Pancreas (tissue), 10 donors: ENCODE measurements around the gene DNAH17. TPM values are rescaled to one million over a fixed set of nuclear protein-coding genes. Genes with fewer than 3 reads are reported as not detected.

ENCODE experiments used
- ATAC-seq, 4 donors: fragments of 200-7000 bp; cut with Tn5 transposase; one replicate each; pipeline versions ENCODE4 v1.8.0 to v1.9.1; 2020; ENCODE audit warnings: mild to moderate bottlenecking in 4 of 4, moderate library complexity in 4 of 4
- DNase-seq, 6 donors: peaks; one replicate each; pipeline ENCODE4 v3.0.0-alpha.2; 2020
- FAIRE-seq: peaks from 2 replicates; lab custom pipeline; 2012; peaks lifted over from hg19 to GRCh38; lab: Jason Lieb, UNC
- H3K27ac ChIP-seq, 4 donors: fragments of 200-600 bp; sonication (generic); 1 replicate in 3 of 4; 2 replicates in 1 of 4; pipeline versions ENCODE4 v1.5.0 to v1.8.0; 2020
- H3K27me3 ChIP-seq, 4 donors: fragments of 200-600 bp; one replicate each; pipeline ENCODE4 v1.8.0; 2021
- H3K36me3 ChIP-seq, 3 donors: fragments of 200-600 bp; sonication (generic) in 1 of 3; one replicate each; pipeline versions ENCODE4 v1.5.0 to v1.8.0; 2020 to 2021
- H3K4me1 ChIP-seq, 3 donors: fragments of 200-600 bp; one replicate each; pipeline ENCODE4 v1.8.0; 2021
- H3K4me3 ChIP-seq, 4 donors: fragments of 200-600 bp; sonication (generic) in 2 of 4; one replicate each; pipeline versions ENCODE4 v1.5.0 to v1.8.0; 2020 to 2021
- H3K9me3 ChIP-seq, 4 donors: fragments of 200-600 bp; one replicate each; pipeline ENCODE4 v1.8.0; 2021
- WGBS, 2 donors: extraction: QIAGEN DNeasy Blood & Tissue Kit; methylation state at CpG; one replicate each; pipeline ENCODE4 v1.1.7; 2013; 5-methylcytosine and 5-hydroxymethylcytosine counted together
- intact Hi-C, 3 donors: fragments of 100-400 bp; cut with DNase I; formaldehyde crosslinking; loops; one replicate each; pipeline versions ENCODE4 v1.11.1 to v1.14.2; 2022
- polyA plus RNA-seq, 2 donors: library from polyadenylated mRNA; stranded (reverse); fragments of 200-250 nt; gene quantifications; one replicate each; pipeline ENCODE4 v1.2.3, GENCODE V29; 2013
- total RNA-seq, 6 donors: library from RNA; stranded (reverse); fragmentation: NEBNext Ultra II Directional in 4 of 6; extraction: Animal tissue kit (Norgen Biotek cat#: 25700) in 4 of 6; gene quantifications; one replicate each; pipeline versions ENCODE4 v1.2.1 to v1.2.4, GENCODE V29; 2021 to 2023
- TF ChIP-seq, protein P1 (sequence below), 4 donors: fragments of 200-600 bp; sonication (generic) in 3 of 4; IDR thresholded peaks; one replicate each; pipeline versions ENCODE4 v1.5.0 to v1.8.0; 2021; ENCODE audit warnings: antibody characterized with exemption in 4 of 4
- donor health status: healthy with polysubstance abuse.
- donor health status: DM: no; HTN: no; CAD: no; lungs with moderate emphysema.
- donor health status: DM: no; HTN: no; CAD: no.
- donor health status: control.
- donor health status: control.
- donor health status: Bipolar disorder and iron deficiency.
- donor health status: DM: yes; HTN: yes; CAD: no.
- donor health status: DM: no; HTN: no; CAD: no.
- donor health status: DM: no; HTN: no; CAD: no.
- donor health status: DM: yes; HTN: yes; CAD: no.

DNAH17 gene
- total and polyA plus RNA-seq, 8 donors = 0.02 to 0.08 (median 0.03) TPM; not detected in 5

- intact Hi-C loops = no loop called here
- 56 to 59% methylated on average over 8 of the region's 8 CpGs for WGBS, 2 donors
- Histone ChIP-seq H3K4me1 (no peaks in the 10 kb centered on the region), H3K9me3 (no peaks in the 10 kb centered on the region), H3K36me3 (peaks cover 11 to 45% (median 39%) of the 10 kb centered on the region in 3 donors), H3K27me3 (no peaks in the 10 kb centered on the region), H3K27ac (no peak overlapping the region), H3K4me3 (no peak overlapping the region)
- TF ChIP-seq, protein P1, sequence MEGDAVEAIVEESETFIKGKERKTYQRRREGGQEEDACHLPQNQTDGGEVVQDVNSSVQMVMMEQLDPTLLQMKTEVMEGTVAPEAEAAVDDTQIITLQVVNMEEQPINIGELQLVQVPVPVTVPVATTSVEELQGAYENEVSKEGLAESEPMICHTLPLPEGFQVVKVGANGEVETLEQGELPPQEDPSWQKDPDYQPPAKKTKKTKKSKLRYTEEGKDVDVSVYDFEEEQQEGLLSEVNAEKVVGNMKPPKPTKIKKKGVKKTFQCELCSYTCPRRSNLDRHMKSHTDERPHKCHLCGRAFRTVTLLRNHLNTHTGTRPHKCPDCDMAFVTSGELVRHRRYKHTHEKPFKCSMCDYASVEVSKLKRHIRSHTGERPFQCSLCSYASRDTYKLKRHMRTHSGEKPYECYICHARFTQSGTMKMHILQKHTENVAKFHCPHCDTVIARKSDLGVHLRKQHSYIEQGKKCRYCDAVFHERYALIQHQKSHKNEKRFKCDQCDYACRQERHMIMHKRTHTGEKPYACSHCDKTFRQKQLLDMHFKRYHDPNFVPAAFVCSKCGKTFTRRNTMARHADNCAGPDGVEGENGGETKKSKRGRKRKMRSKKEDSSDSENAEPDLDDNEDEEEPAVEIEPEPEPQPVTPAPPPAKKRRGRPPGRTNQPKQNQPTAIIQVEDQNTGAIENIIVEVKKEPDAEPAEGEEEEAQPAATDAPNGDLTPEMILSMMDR (IDR thresholded peaks at IDR 0.05) = no peak
- DNase-seq (peak in 1 of 6 donors; percentile 15), FAIRE-seq (no peak), ATAC-seq (no peak)
Observed at GRCh38 chr17:78401891-78402290, 175.3 kb downstream of the DNAH17 start.

- Histone ChIP-seq H3K36me3 (peaks cover 11 to 45% (median 39%) of the 10 kb centered on the region in 3 donors), H3K9me3 (no peaks in the 10 kb centered on the region), H3K4me1 (peaks cover 0 to 4% (median 3%) of the 10 kb centered on the region in 3 donors), H3K27ac (no peak overlapping the region), H3K4me3 (no peak overlapping the region), H3K27me3 (no peaks in the 10 kb centered on the region)
- FAIRE-seq (no peak), ATAC-seq (no peak), DNase-seq (peak in 1 of 6 donors; percentile 22)
- intact Hi-C loops = no loop called here
- TF ChIP-seq, protein P1 (IDR thresholded peaks at IDR 0.05) = no peak
- 72 to 74% methylated on average over 6 of the region's 6 CpGs for WGBS, 2 donors
Observed at GRCh38 chr17:78401246-78401645, 175.9 kb downstream of the DNAH17 start.

DNA sequence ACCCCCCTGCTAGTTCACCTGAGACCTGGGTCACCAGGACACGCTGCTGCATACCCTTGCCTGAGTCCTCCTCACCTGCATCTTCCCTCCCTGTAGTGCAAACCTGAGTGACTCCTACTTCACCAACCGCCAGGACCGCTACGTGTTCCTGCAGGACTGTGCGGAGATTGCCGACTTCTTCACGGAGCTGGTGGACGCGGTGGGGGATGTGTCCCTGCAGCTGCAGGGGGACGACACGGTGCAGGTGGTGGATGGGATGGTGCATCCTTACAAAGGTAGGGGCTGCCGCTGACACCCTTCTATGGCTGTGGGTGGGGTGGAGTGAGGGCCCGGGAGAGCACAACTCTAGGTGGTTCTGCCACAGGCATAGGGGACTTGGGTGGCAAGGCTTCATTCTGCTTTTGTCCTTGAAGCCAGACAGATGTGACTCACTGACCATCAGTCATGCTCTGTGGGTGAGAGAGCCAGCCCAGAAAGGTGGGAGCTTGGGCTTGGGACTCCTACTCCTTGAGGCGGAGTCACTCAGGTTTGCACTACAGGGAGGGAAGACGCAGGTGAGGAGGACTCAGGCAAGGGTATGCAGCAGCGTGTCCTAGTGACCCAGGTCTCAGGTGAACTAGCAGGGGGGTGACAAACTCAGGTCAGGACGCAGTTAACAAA, 176.5 kb downstream of the DNAH17 start:
- H3K36me3 ChIP-seq = peaks cover 11 to 45% (median 39%) of the 10 kb centered on the region in 3 donors
- H3K9me3 ChIP-seq = no peaks in the 10 kb centered on the region
- 89 to 91% methylated on average over 17 of the region's 17 CpGs for WGBS, 2 donors
- FAIRE-seq (no peak), DNase-seq (peak in 1 of 6 donors; percentile 45), ATAC-seq (no peak)
- no peaks in the 10 kb centered on the region for H3K27me3 ChIP-seq
- H3K4me3 ChIP-seq = no peak overlapping the region
- intact Hi-C loops = no loop called here
- H3K27ac ChIP-seq = no peak overlapping the region
- TF ChIP-seq, protein P1 (IDR thresholded peaks at IDR 0.05) = no peak
- peaks cover 0 to 6% (median 5%) of the 10 kb centered on the region in 3 donors for H3K4me1 ChIP-seq

- H3K27me3 ChIP-seq = no peaks in the 10 kb centered on the region
- TF ChIP-seq, protein P1 (IDR thresholded peaks at IDR 0.05) = no peak
- H3K9me3 ChIP-seq = no peaks in the 10 kb centered on the region
- DNase-seq (peak in 1 of 6 donors; percentile 9), FAIRE-seq (no peak), ATAC-seq (no peak)
- 77 to 78% methylated on average over 6 of the region's 6 CpGs for WGBS, 2 donors
- no peak overlapping the region for H3K27ac ChIP-seq
- H3K36me3 ChIP-seq = peaks cover 11 to 45% (median 39%) of the 10 kb centered on the region in 3 donors
- intact Hi-C loops = no loop called here
- H3K4me1 ChIP-seq = peaks cover 0 to 6% (median 5%) of the 10 kb centered on the region in 3 donors
- H3K4me3 ChIP-seq = no peak overlapping the region
Observed at GRCh38 chr17:78399693-78400144, 177.5 kb downstream of the DNAH17 start.
